SU-DHL-6 (cell line): Measurements from ENCODE around the gene PID1.

Experiments
- H2AFZ ChIP-seq: fragments of 200-600 bp; sonication (generic); 2 replicates; pipeline ENCODE4 v1.6.1; 2014; ENCODE audit warnings: low read depth, mild to moderate bottlenecking, moderate library complexity, mixed read lengths, antibody characterized with exemption, low read length; ENCODE audit not compliant: severe bottlenecking
- H3F3A ChIP-seq: fragments of 200-600 bp; shearing (Covaris generic); 2 replicates; pipeline ENCODE4 v1.6.0; 2016; ENCODE audit warnings: antibody characterized with exemption, mild to moderate bottlenecking; ENCODE audit not compliant: insufficient read depth
- H3K27ac ChIP-seq: fragments of 200-600 bp; sonication (generic); 2 replicates; pipeline ENCODE4 v1.5.1; 2016; ENCODE audit warnings: low read depth, mild to moderate bottlenecking, low read length, moderate library complexity, mixed read lengths
- H3K27me3 ChIP-seq: fragments of 200-600 bp; sonication (generic), shearing (Covaris generic); 2 replicates; pipeline ENCODE4 v1.6.0; 2014; ENCODE audit warnings: mild to moderate bottlenecking, low read length
- H3K36me3 ChIP-seq: fragments of 200-600 bp; sonication (generic); 2 replicates; pipeline ENCODE4 v1.6.1; 2014; ENCODE audit warnings: mild to moderate bottlenecking, low read length, mixed read lengths
- H3K4me2 ChIP-seq: fragments of 300-600, 200-600 bp; shearing (Covaris generic), sonication (generic); 2 replicates; pipeline ENCODE4 v1.6.0; 2014; ENCODE audit warnings: low read length, low read depth, mild to moderate bottlenecking; ENCODE audit not compliant: poor library complexity, severe bottlenecking
- H3K4me3 ChIP-seq: fragments of 200-600 bp; sonication (generic); 2 replicates; pipeline ENCODE4 v1.5.1; 2014; ENCODE audit warnings: antibody characterized with exemption, low read length, mild to moderate bottlenecking, mixed read lengths; ENCODE audit not compliant: insufficient read depth, poor library complexity, severe bottlenecking
- H3K79me2 ChIP-seq: fragments of 200-600 bp; sonication (generic); 2 replicates; pipeline ENCODE4 v1.6.1; 2014; ENCODE audit warnings: mild to moderate bottlenecking, low read length, moderate library complexity; ENCODE audit not compliant: insufficient read depth
- H3K9ac ChIP-seq: fragments of 200-600 bp; sonication (generic); 2 replicates; pipeline ENCODE4 v1.7.0; 2014; ENCODE audit warnings: mild to moderate bottlenecking, low read length
- H3K9me2 ChIP-seq: fragments of 200-600 bp; sonication (generic); replicated peaks from 2 replicates; pipeline ENCODE4 v1.6.1; 2014; ENCODE audit warnings: low read length; ENCODE audit not compliant: insufficient read depth
- H3K9me3 ChIP-seq: fragments of 200-600 bp; sonication (generic); 2 replicates; pipeline ENCODE4 v1.6.1; 2014; ENCODE audit warnings: low read length, mixed read lengths; ENCODE audit not compliant: insufficient read depth
- H4K20me1 ChIP-seq: fragments of 200-600 bp; sonication (generic); 2 replicates; pipeline ENCODE4 v1.6.1; 2014; ENCODE audit warnings: low read depth, mild to moderate bottlenecking, antibody characterized with exemption, low read length, moderate library complexity, mixed read lengths
- EZH2phosphoT487 ChIP-seq: fragments of 200-600 bp; sonication (generic), shearing (Covaris generic); conservative IDR thresholded peaks from 2 replicates; pipeline ENCODE4 v1.6.1; 2018; ENCODE audit warnings: mild to moderate bottlenecking, antibody characterized with exemption, low read length, moderate library complexity, mixed read lengths
- TF ChIP-seq, protein P1 (sequence below): fragments of 200-600 bp; sonication (generic); IDR thresholded peaks from one replicate; pipeline ENCODE4 v1.5.1; 2017; ENCODE audit warnings: antibody characterized with exemption, mild to moderate bottlenecking, low read length, moderate library complexity; ENCODE audit not compliant: insufficient read depth, poor library complexity, severe bottlenecking

The PID1 gene

DNA sequence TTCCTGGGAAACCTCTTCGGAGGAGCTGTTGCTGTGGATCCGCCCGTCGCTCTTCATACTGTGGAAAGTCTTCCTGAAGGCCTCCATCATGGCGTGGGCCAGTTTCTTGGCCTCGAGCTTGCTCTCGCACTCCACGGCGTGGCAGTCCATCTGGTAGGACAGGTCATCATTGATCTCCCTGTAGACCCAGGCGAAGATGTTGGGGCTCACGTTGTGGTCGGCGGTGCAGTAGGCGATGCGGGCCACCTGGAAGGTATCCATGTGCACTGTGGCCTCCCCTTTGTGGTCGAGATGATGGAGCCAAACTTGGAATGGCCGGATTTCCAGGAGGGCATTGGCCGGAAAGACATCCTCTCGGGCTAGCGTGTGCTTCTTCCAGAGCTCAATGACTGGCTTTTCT is 245.4 kb downstream of the PID1 start:
- Histone ChIP-seq H3K9me3 (no peaks in the 10 kb centered on the region), H4K20me1 (no peaks in the 10 kb centered on the region), H3K36me3 (no peaks in the 10 kb centered on the region), H3K27me3 (no peaks in the 10 kb centered on the region), H3K9me2 (no peaks in the 10 kb centered on the region), H3K79me2 (no peaks in the 10 kb centered on the region), H3K9ac (no peak overlapping the region), H3F3A (no peaks in the 10 kb centered on the region), H3K4me3 (no peak overlapping the region), H2AFZ (no peak overlapping the region), H3K4me2 (no peak overlapping the region), H3K27ac (no peak overlapping the region)
- TF ChIP-seq EZH2phosphoT487, result no peak
- TF ChIP-seq, protein P1, sequence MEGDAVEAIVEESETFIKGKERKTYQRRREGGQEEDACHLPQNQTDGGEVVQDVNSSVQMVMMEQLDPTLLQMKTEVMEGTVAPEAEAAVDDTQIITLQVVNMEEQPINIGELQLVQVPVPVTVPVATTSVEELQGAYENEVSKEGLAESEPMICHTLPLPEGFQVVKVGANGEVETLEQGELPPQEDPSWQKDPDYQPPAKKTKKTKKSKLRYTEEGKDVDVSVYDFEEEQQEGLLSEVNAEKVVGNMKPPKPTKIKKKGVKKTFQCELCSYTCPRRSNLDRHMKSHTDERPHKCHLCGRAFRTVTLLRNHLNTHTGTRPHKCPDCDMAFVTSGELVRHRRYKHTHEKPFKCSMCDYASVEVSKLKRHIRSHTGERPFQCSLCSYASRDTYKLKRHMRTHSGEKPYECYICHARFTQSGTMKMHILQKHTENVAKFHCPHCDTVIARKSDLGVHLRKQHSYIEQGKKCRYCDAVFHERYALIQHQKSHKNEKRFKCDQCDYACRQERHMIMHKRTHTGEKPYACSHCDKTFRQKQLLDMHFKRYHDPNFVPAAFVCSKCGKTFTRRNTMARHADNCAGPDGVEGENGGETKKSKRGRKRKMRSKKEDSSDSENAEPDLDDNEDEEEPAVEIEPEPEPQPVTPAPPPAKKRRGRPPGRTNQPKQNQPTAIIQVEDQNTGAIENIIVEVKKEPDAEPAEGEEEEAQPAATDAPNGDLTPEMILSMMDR, result no peak

DNA sequence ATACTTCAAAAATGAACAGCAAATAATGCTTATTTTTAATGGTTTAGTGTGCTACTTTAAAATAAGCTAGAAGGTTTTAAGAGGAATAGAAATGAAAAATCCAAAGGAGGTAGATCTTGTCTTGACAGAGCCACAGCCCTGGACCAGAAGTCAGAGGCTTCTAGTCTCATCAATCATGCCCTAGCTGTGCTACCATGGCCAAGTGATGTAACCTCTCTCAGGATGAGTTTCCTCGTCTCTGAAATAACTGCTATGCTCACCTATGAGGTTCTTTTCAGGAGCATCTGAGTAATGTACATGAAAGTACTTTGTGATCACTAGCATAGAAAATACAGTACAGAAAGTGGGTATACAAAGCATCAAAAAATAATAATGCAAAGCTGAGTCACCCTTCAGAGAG is 248.4 kb downstream of the PID1 start:
- Histone ChIP-seq H3K36me3 (no peaks in the 10 kb centered on the region), H3K9me2 (no peaks in the 10 kb centered on the region), H3K27ac (no peak overlapping the region), H3F3A (no peaks in the 10 kb centered on the region), H3K4me2 (no peak overlapping the region), H4K20me1 (no peaks in the 10 kb centered on the region), H3K9ac (no peak overlapping the region), H3K79me2 (no peaks in the 10 kb centered on the region), H2AFZ (no peak overlapping the region), H3K27me3 (no peaks in the 10 kb centered on the region), H3K4me3 (no peak overlapping the region), H3K9me3 (no peaks in the 10 kb centered on the region)
- no peak for TF ChIP-seq EZH2phosphoT487
- TF ChIP-seq, protein P1, result no peak

- no peaks in the 10 kb centered on the region for H3K27me3 ChIP-seq
- no peak overlapping the region for H2AFZ ChIP-seq
- H3K27ac ChIP-seq, result no peak overlapping the region
- no peaks in the 10 kb centered on the region for H3K79me2 ChIP-seq
- TF ChIP-seq, protein P1, result no peak
- no peak for TF ChIP-seq EZH2phosphoT487
- no peaks in the 10 kb centered on the region for H3F3A ChIP-seq
- H3K9me2 ChIP-seq, result no peaks in the 10 kb centered on the region
- H3K36me3 ChIP-seq, result no peaks in the 10 kb centered on the region
- no peak overlapping the region for H3K4me2 ChIP-seq
- H3K9ac ChIP-seq, result no peak overlapping the region
- H3K9me3 ChIP-seq, result no peaks in the 10 kb centered on the region
- no peak overlapping the region for H3K4me3 ChIP-seq
- no peaks in the 10 kb centered on the region for H4K20me1 ChIP-seq
Measured at GRCh38 chr2:229022071-229022470, 249.0 kb downstream of the PID1 start.
